Measurements from ENCODE around the gene SIK2.
A peak's percentile ranks its signal among the peaks of the same experiment; 100 is the strongest.

The SIK2 gene

GRCh38 chr11:111601979-111602864 lies at the start of gene SIK2:
TSS of gene SIK2 (plus strand) at chr11:111602449. CDS start at chr11:111602564, 115 bp downstream.
- DNase-seq (ENCODE audit: low read depth) = peak; percentile 96

GRCh38 chr11:111554532-111554931 lies 47.7 kb upstream of the SIK2 start:
- no peak for DNase-seq (ENCODE audit: low read depth)

GRCh38 chr11:111555255-111555654 lies 47.0 kb upstream of the SIK2 start:
- peak; percentile 85 for DNase-seq (ENCODE audit: low read depth)

GRCh38 chr11:111557425-111558111 lies 44.7 kb upstream of the SIK2 start:
- peak; percentile 99 for DNase-seq (ENCODE audit: low read depth)

GRCh38 chr11:111559800-111560464 lies 42.3 kb upstream of the SIK2 start:
- DNase-seq (ENCODE audit: low read depth) = no peak

- DNase-seq (ENCODE audit: low read depth) = no peak
Observed at GRCh38 chr11:111560800-111561199, 41.4 kb upstream of the SIK2 start.

- no peak for DNase-seq (ENCODE audit: low read depth)
Observed at GRCh38 chr11:111561306-111561705, 40.9 kb upstream of the SIK2 start.

GRCh38 chr11:111561791-111562325 lies 40.4 kb upstream of the SIK2 start:
- peak; percentile 88 for DNase-seq (ENCODE audit: low read depth)

- no peak for DNase-seq (ENCODE audit: low read depth)
Observed at GRCh38 chr11:111562692-111563389, 39.4 kb upstream of the SIK2 start.

- DNase-seq (ENCODE audit: low read depth) = peak; percentile 78
Observed at GRCh38 chr11:111565114-111565720, 37.0 kb upstream of the SIK2 start.

GRCh38 chr11:111566324-111566723 lies 35.9 kb upstream of the SIK2 start:
- no peak for DNase-seq (ENCODE audit: low read depth)

- DNase-seq (ENCODE audit: low read depth) = peak; percentile 57
Observed at GRCh38 chr11:111569476-111569875, 32.8 kb upstream of the SIK2 start.

- DNase-seq (ENCODE audit: low read depth) = peak; percentile 52
Observed at GRCh38 chr11:111570796-111571195, 31.5 kb upstream of the SIK2 start.

- DNase-seq (ENCODE audit: low read depth) = peak; percentile 53
Observed at GRCh38 chr11:111571829-111572501, 30.3 kb upstream of the SIK2 start.

- DNase-seq (ENCODE audit: low read depth) = no peak
Observed at GRCh38 chr11:111572581-111572980, 29.7 kb upstream of the SIK2 start.

- peak; percentile 32 for DNase-seq (ENCODE audit: low read depth)
Observed at GRCh38 chr11:111573821-111574249, 28.4 kb upstream of the SIK2 start.

- peak; percentile 37 for DNase-seq (ENCODE audit: low read depth)
Observed at GRCh38 chr11:111574373-111575225, 27.6 kb upstream of the SIK2 start.

- DNase-seq (ENCODE audit: low read depth) = no peak
Observed at GRCh38 chr11:111575740-111576139, 26.5 kb upstream of the SIK2 start.

- no peak for DNase-seq (ENCODE audit: low read depth)
Observed at GRCh38 chr11:111577821-111578220, 24.4 kb upstream of the SIK2 start.

- DNase-seq (ENCODE audit: low read depth) = no peak
Observed at GRCh38 chr11:111581341-111581740, 20.9 kb upstream of the SIK2 start.
